Measurements from ENCODE around the gene TGIF1. TPM values are rescaled to one million over a fixed set of nuclear protein-coding genes. Genes with fewer than 3 reads are reported as not detected.
A peak's percentile ranks its signal among the peaks of the same experiment; 100 is the strongest.

Gene TGIF1
- total RNA-seq, 4 donors from 2014 or later, result 48.2 to 142 (median 64.0) TPM

GRCh38 chr18:3494569-3494968, 44.6 kb downstream of the TGIF1 start:
- peaks cover 3 to 10% (median 10%) of the 10 kb centered on the region in 4 donors for H3K4me1 ChIP-seq
- peaks cover 0 to 8% (median under 1%) of the 10 kb centered on the region in 4 donors for H3K27me3 ChIP-seq
- H3K36me3 ChIP-seq, result no peaks in the 10 kb centered on the region
- intact Hi-C loops (cut with DNase I), result no loop called here
- TF ChIP-seq EP300 (IDR thresholded peaks at IDR 0.05) (no peak), POLR2AphosphoS5 (IDR thresholded peaks at IDR 0.05) (no peak), POLR2A (IDR thresholded peaks at IDR 0.05; ENCODE audit: low read depth) (no peak), CTCF (IDR thresholded peaks at IDR 0.05) (no peak)
- 94% methylated on average over 5 of the region's 5 CpGs for WGBS
- H3K4me3 ChIP-seq, result no peak overlapping the region
- no peak for DNase-seq (ENCODE audit: extremely low spot score)
- H3K27ac ChIP-seq (replicated peaks in 1 of 4), result no peak overlapping the region
- H3K9me3 ChIP-seq, result no peaks in the 10 kb centered on the region

GRCh38 chr18:3495691-3496430, 45.9 kb downstream of the TGIF1 start:
- DNase-seq (ENCODE audit: extremely low spot score), result no peak
- Histone ChIP-seq H3K4me3 (no peak overlapping the region), H3K27ac (replicated peaks in 1 of 4) (no peak overlapping the region), H3K4me1 (peaks cover 5 to 17% (median 16%) of the 10 kb centered on the region in 4 donors), H3K36me3 (no peaks in the 10 kb centered on the region), H3K27me3 (peaks cover 0 to 20% (median 4%) of the 10 kb centered on the region in 4 donors), H3K9me3 (no peaks in the 10 kb centered on the region)
- intact Hi-C loops (cut with DNase I), result no loop called here
- TF ChIP-seq POLR2AphosphoS5 (IDR thresholded peaks at IDR 0.05) (no peak), POLR2A (IDR thresholded peaks at IDR 0.05; ENCODE audit: low read depth) (no peak), EP300 (IDR thresholded peaks at IDR 0.05) (no peak), CTCF (IDR thresholded peaks at IDR 0.05) (no peak)
- 80% methylated on average over 7 of the region's 7 CpGs for WGBS

GRCh38 chr18:3498698-3499471, 48.9 kb downstream of the TGIF1 start:
- peaks cover 0 to 28% (median 4%) of the 10 kb centered on the region in 4 donors for H3K27me3 ChIP-seq
- peaks cover 5 to 17% (median 16%) of the 10 kb centered on the region in 4 donors for H3K4me1 ChIP-seq
- DNase-seq (ENCODE audit: extremely low spot score), result no peak
- H3K27ac ChIP-seq (replicated peaks in 1 of 4), result no peak overlapping the region
- intact Hi-C loops (cut with DNase I), result no loop called here
- 73% methylated on average over 11 of the region's 58 CpGs for WGBS
- TF ChIP-seq POLR2A (IDR thresholded peaks at IDR 0.05; ENCODE audit: low read depth), result no peak
- no peak for TF ChIP-seq EP300 (IDR thresholded peaks at IDR 0.05)
- no peak for TF ChIP-seq POLR2AphosphoS5 (IDR thresholded peaks at IDR 0.05)
- TF ChIP-seq CTCF (IDR thresholded peaks at IDR 0.05), result no peak
- H3K4me3 ChIP-seq, result peak overlapping the region; percentile 49 to 61 (median 52)
- no peaks in the 10 kb centered on the region for H3K36me3 ChIP-seq
- H3K9me3 ChIP-seq, result no peaks in the 10 kb centered on the region

GRCh38 chr18:3499501-3499900, 49.5 kb downstream of the TGIF1 start:
- TF ChIP-seq POLR2A (IDR thresholded peaks at IDR 0.05; ENCODE audit: low read depth), result no peak
- TF ChIP-seq CTCF (IDR thresholded peaks at IDR 0.05), result no peak
- no peak for TF ChIP-seq POLR2AphosphoS5 (IDR thresholded peaks at IDR 0.05)
- TF ChIP-seq EP300 (IDR thresholded peaks at IDR 0.05), result no peak
- intact Hi-C loops (cut with DNase I), result no loop called here
- Histone ChIP-seq H3K27ac (replicated peaks in 1 of 4) (no peak overlapping the region), H3K4me3 (peak overlapping the region; percentile 49 to 61 (median 52)), H3K36me3 (no peaks in the 10 kb centered on the region), H3K4me1 (peaks cover 5 to 17% (median 16%) of the 10 kb centered on the region in 4 donors), H3K9me3 (no peaks in the 10 kb centered on the region), H3K27me3 (peaks cover 0 to 28% (median 5%) of the 10 kb centered on the region in 4 donors)
- no peak for DNase-seq (ENCODE audit: extremely low spot score)
- WGBS, result 28% methylated on average over 10 of the region's 10 CpGs
